GM18909 (cell line): ENCODE data around the gene CARTPT.
A peak's percentile ranks its signal among the peaks of the same experiment; 100 is the strongest.

Experiments
- ATAC-seq: cut with Tn5 transposase; IDR thresholded peaks from one replicate; pipeline ENCODE4 v1.9.1; 2021; ENCODE audit warnings: mild to moderate bottlenecking; ENCODE audit not compliant: unreplicated experiment, poor library complexity

Gene CARTPT

DNA sequence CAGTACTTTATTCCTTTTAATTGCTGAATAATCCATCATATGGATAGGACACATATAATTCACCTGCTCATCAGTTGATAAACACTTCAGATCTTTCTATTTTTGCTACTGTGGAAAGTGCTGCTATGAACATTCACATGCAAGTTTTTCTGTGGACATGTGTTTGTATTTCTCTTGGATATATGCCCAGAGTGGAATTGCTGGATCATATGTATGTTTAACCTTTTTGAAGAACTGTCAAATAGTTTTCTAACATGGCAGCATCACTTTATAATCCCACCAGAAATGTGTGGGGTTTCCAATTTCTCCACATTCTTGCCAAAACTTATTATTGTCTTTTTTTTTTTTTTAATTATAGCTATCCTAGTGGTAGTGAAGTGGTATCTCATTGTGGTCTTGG is 15.1 kb downstream of the CARTPT start:
- no peak for ATAC-seq

GRCh38 chr5:71737931-71738539 is 19.0 kb downstream of the CARTPT start:
- ATAC-seq = no peak

DNA sequence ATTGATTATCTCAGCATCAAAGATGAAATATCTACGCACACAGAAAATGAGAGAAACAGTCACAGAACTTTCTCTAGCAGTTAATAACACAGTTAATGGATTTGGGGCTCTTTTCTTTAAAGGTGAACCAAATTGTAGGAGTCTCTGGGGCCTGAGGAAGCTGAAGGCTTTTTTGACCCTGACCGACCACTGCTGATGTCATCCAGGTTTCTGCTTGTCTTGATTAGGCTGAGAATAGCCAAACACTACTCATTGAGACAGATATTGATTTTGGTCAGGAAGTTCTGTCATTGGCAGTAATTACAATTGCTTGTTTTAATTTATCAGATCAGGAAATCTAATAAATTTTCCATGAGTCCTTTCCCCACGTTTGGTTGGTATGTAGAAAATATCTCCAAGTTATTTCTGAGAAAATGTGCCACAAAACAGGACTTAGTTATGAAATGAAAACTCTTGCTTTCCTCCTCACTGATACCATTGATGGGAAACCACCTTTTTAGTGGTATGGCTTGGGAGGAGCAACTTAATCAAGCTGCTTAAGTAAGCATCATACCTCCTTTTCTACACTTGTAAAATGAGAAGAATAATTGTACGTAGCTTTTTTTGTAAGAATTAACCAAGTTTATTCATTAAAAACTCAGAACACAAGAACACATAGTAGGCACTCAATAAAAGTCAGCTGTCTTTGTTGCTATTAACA is 19.7 kb downstream of the CARTPT start:
- no peak for ATAC-seq

DNA sequence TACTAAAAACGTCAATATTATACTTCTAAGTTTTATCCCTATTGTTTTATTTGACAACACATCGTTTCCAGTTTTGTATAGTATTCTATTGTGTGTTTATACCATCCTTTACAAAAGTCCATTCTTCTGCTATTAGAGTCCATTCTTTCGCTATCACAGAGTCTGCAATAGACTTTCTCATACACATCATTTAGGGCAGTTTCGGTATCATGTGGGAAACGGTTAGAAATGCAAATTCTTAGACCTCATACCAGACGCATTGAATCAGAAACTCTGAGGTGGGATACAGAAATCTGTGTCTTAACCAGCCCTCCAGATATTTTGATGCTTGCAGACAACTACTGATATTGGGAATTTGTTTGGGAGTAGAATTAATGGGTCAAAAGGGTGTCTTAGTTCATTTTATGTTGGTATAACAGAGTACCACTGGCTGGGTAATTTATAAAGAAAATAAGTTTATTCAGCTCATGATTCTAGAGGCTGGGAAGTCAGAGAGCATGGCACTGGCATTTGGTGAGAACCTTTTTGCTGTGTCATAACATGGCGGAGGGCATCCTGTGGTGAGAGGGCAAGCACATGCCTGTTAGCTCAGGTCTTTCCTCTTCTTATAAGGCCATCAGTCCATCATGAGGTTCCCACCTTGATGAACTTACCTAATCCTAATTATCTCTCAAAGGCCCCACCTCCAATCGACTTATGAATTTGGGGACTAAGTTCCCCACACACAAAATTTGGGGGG is 21.1 kb downstream of the CARTPT start:
- peak; percentile 98 for ATAC-seq

DNA sequence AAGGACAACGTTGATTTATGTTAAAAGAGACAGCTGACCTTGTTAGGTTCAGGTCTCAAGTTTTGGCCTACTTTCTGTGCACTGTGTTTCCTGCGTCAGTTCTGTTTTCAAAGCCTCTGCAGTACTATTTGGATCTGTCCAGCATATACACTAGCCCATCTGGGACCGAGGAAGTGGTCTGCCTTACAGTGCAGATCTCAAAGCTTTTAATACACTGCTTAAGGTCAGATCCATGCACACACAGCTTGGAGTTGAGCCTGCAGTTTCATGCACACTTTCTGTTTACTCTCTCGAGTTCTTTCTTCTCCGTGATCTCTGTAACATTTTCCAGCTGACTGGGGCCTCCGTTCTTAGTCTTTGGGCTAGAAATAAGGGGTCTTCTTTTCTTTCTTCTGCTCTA is 24.1 kb downstream of the CARTPT start:
- no peak for ATAC-seq

DNA sequence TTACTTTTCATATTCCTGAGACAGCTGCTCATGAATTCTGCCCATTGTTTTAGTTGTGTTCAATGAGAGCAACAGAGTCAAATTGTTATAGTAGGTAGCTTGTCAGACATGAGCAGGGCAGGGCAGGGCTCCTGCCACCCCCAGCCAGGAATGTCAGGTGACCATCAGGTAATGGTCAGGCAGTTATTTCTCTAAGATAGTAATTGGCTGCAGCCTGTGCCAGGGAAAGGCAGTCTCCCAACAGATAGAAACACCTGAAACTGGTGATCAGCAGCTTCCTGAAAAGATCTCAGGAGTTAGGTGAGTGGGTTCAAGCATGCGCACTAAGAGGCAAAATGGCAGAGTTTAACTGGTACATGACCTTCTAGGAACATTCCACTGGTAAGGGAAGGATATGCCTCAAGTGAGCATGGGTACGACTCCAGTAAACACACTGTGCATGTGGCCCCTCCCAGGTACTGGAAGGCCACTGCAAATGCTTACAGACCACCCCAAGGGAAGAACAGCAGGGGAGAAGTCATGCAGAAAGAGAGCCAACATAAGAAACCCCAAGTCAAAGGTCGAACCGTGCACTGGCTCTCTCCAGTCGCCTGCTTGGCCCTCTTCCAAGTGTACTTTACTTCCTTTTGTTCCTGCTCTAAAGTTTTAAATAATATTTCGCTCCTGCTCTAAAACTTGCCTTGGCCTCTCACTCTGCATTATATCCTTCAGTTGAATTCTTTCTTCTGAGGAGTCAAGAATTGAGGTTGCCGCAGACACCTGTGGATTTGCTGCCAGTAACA is 25.1 kb downstream of the CARTPT start:
- no peak for ATAC-seq

- no peak for ATAC-seq
Measured at GRCh38 chr5:71747182-71747581, 28.1 kb downstream of the CARTPT start.

- no peak for ATAC-seq
Measured at GRCh38 chr5:71748360-71748759, 29.3 kb downstream of the CARTPT start.

- ATAC-seq = no peak
Measured at GRCh38 chr5:71751422-71751821, 32.3 kb downstream of the CARTPT start.

DNA sequence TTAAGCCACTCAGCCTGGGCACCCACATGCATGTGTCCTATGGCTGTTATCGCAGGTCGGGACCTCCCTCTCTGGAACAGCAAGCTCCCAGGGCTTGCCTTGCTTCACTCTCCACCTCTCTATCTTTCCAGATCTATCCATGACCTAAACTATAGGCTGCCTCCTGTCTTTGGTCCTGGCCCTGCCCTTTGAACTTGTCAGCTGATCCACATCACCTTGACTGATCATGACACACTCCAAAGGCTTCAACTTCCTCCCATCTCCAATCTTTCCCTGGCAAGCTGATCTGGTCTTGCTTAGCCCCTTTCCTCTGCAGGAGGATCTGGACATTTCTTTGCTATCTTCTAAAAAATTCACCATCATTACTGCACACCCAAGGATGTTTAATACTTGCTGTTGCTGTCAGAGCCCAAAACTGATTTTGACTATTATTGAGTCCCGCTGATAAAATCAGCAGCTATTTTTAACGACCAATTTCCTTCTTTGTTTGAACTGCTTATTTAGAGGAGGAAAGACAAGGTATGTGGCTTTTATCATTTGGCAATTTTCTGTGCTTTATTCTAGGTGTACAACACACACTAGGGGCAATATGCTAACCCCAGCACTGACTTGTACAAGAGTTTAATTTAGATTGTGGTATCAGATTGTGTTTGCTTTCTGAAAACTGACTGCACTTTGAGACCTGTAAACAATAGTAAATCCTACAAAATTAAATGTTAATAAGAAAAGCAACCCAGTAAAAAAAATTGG is 33.5 kb downstream of the CARTPT start:
- no peak for ATAC-seq

DNA sequence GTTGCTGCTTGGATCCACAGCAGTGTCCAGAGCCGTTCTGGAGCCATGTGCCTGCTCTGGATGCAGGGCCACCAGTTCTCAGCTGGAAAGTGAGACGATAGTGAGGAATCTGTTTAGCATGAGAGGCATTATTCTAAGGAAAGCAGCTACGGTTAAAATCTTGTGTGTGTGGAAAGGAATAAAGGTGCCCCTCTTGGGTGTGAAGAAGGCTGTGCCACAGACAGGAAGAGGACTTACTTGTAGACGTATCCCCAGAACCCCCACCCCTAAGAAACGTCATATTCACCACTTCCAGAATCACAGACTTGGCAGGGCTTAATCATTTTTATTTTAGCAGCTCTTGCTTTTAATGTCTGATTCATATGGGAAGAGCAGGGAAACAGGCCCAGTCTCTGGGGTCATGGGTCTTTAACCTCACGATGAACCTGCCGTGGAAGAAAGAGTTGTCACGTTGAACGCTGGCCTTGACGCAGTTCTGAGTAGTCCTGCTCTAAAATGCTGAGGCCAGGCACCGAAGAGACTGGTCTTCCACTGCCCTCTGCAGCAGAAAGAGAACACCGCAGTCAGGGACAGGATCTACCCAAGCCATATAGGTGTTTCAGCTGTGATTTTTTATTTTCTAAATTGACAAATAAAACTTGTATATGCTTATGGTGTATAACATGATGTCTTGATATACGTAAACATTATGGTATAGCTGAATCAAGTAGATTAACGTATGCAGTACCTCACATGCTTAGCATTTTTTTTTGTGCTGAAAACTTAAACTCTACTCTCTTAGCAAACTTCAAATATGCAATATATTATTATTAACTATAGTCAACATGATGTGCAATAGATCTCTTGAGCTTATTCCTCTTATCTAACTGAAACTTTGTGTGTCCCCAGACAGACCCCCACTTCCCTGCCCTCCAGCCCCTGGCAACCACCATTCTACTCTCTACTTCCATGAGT is 38.8 kb downstream of the CARTPT start:
- ATAC-seq = peak; percentile 99

- no peak for ATAC-seq
Measured at GRCh38 chr5:71762826-71763225, 43.8 kb downstream of the CARTPT start.

DNA sequence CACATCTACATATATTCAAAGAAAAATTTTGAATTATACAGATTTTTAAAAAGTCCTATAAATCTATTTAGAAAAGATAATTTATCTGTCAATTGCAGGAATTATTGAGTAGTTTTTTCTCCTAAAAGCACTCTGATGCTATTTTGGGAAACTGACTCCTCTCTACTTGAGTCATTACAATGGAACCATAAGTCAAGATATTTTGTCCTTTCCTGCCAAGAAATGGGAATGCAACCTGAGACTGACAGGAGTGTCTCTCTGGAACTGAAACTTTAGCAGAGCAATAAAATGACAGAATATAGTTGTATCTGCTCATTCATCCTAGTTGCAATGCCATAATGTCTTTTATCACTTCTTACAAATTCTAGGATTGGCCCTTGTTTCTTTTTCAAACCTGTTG is 48.6 kb downstream of the CARTPT start:
- ATAC-seq = no peak

DNA sequence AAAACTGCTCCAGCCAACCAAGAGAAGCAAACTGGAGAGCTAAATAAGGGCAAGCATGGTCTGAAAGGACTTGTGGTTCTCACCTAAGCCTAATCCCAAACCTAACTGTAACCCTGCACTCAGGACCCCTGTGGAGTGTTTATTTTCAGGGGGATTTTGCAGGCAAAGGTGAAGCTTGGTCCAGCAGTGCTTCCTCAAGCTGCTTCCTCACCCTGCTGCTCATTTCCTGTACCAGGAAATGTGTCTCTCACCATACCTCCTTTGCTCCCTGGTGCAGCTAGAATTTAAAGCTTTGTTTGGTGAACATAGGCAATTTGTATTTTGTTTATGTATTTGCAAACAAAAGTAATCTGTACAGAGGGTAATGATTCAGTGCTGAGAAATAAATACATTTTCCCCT is 50.2 kb downstream of the CARTPT start:
- no peak for ATAC-seq

- ATAC-seq = no peak
Measured at GRCh38 chr5:71770381-71770780, 51.3 kb downstream of the CARTPT start.
